Measurements from ENCODE around the gene KLHL17.

DNA sequence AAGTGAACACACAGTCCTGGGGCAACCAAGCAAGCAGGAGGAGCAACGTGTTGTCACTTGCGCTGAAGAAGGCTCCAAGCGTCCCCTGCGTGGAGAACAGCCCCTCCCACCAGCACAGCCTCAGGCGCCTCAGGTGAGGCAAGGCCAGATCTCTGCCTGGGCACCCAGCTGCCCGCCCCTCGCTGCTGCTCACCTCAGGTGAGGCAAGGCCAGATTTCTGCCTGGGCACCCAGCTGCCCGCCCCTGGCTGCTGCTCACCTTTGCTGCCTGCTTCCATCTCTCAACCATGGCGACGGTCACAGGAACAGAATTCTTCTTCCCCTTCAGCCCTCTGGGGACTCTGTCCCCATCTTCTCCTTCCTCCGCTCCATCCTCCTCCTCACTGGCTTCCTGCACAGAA, 3.7 kb upstream of the KLHL17 start:
- TF ChIP-seq POLR2A (IDR thresholded peaks at IDR 0.05) (no peak), POLR2AphosphoS5 (IDR thresholded peaks at IDR 0.05) (no peak)

Measured in prostate gland (tissue), 1 donor.